Measurements from ENCODE around the gene ETFA. TPM values are rescaled to one million over a fixed set of nuclear protein-coding genes. Genes with fewer than 3 reads are reported as not detected.
A peak's percentile ranks its signal among the peaks of the same experiment; 100 is the strongest.

ETFA gene
- total and polyA plus RNA-seq, 2 of the 8 experiments (the other 6 are each of a cell fraction or from before 2014, with no cell fraction given), result 60.9 to 90.0 TPM

- Histone ChIP-seq H2BK5ac (ENCODE audit: low read depth, low read length) (no peak overlapping the region), H4K20me1 (replicated peaks in 1 of 2; ENCODE audit: control insufficient read depth in 1 of 2, insufficient read depth in 2 of 2, low read length in 2 of 2) (no peaks in the 10 kb centered on the region), H4K5ac (ENCODE audit: insufficient read length, low read depth, low read length) (no peak overlapping the region), H3K4me3 (ENCODE audit: extremely low read depth in 1 of 4, insufficient read depth in 2 of 4, low read depth in 3 of 4, low read length in 4 of 4) (no peak overlapping the region), H3K23me2 (ENCODE audit: low read depth, low read length) (no peaks in the 10 kb centered on the region; the same call in 1 of the 2 replicates), H3K9me3 (ENCODE audit: insufficient read depth in 2 of 2, low read depth in 1 of 2, low read length in 1 of 2) (no peaks in the 10 kb centered on the region), H2AFZ (ENCODE audit: low read length) (peak overlapping the region; percentile 90; the same call in 1 of the 2 replicates), H3K4me2 (ENCODE audit: insufficient read depth in 1 of 2, low read depth in 2 of 2, low read length in 2 of 2) (no peak overlapping the region), H2BK20ac (ENCODE audit: low read length) (no peak overlapping the region), H3K23ac (ENCODE audit: insufficient read length) (no peak overlapping the region), H3K9ac (replicated peaks in 1 of 4; ENCODE audit: extremely low read depth in 1 of 4, low read depth in 3 of 4, low read length in 3 of 4) (no peak overlapping the region), H3K79me2 (ENCODE audit: control insufficient read depth in 1 of 2, insufficient read depth in 2 of 2, low read length in 2 of 2) (no peaks in the 10 kb centered on the region), H2BK12ac (ENCODE audit: low read depth, low read length) (0 out of 2 replicates have a peak overlapping the region, but pooled peaks have one; percentile 9), H3K4me1 (replicated peaks in 1 of 4; ENCODE audit: control insufficient read depth in 3 of 4, insufficient read depth in 4 of 4, low read length in 3 of 4) (peaks cover 0 to 2% (median 0%) of the 10 kb centered on the region in 4 experiments; a peak in 2 of 7 replicates), H2BK120ac (replicated peaks; ENCODE audit: low read depth, low read length) (no peak overlapping the region), H3K36me3 (ENCODE audit: control insufficient read depth in 2 of 4, insufficient read depth in 4 of 4, low read length in 3 of 4) (no peaks in the 10 kb centered on the region), H2BK15ac (ENCODE audit: low read length) (no peak overlapping the region), H2AK5ac (ENCODE audit: low read depth, low read length) (no peak overlapping the region), H4K8ac (ENCODE audit: extremely low read depth, insufficient read depth, low read length) (peak overlapping the region; percentile 25; the same call in 1 of the 2 replicates), H3K14ac (ENCODE audit: insufficient read length) (no peak overlapping the region), H4K91ac (replicated peaks; ENCODE audit: insufficient read length, low read length) (no peak overlapping the region), H3K4ac (replicated peaks; ENCODE audit: insufficient read length, low read depth, low read length) (peak overlapping the region; percentile 74), H3K56ac (replicated peaks; ENCODE audit: insufficient read length, low read depth, low read length) (no peak overlapping the region), H3K18ac (ENCODE audit: extremely low read depth, low read length) (no peak overlapping the region), H3K27me3 (replicated peaks in 1 of 4; ENCODE audit: control insufficient read depth in 3 of 4, extremely low read depth in 1 of 4, insufficient read depth in 3 of 4, low read length in 3 of 4) (peaks cover 0 to 9% (median 7%) of the 10 kb centered on the region in 4 experiments; a peak in 4 of 7 replicates), H3K79me1 (ENCODE audit: low read depth, low read length) (no peaks in the 10 kb centered on the region), H3K27ac (ENCODE audit: low read depth, low read length) (no peak overlapping the region)
- FAIRE-seq (no peak), DNase-seq (ENCODE audit: low read depth in 1 of 2, low spot score in 2 of 2) (no peak)
- WGBS, 2 experiments (ENCODE audit: extremely low coverage in 1 of 2, insufficient coverage in 1 of 2, insufficient read length in 1 of 2, insufficient replicate concordance in 2 of 2, low coverage in 1 of 2, low lambda C conversion rate in 2 of 2, missing lambda C conversion rate in 1 of 2), result 80% methylated on average over 12 of the region's 12 CpGs; no CpG with 5 or more reads in 1 of the 2 experiments
- POLR2A ChIA-PET (ENCODE audit: partially characterized antibody), result interaction anchor here (3.8 kb wide), 1 partner anchor 145 kb away, joined by 18 read pairs; the partner anchor contains the start of gene ISL2
- CTCF ChIA-PET (ENCODE audit: partially characterized antibody), result interaction anchor here (0.7 to 9.1 kb wide), 32 partner anchors 9 to 727 kb away, joined by 3 to 130 read pairs (median 4); partner anchors contain the start of gene ISL2
- no peak for TF ChIP-seq NRF1 (IDR thresholded peaks at IDR 0.05; ENCODE audit: low read depth, low read length)
- TF ChIP-seq TBP (IDR thresholded peaks at IDR 0.05; ENCODE audit: low read depth, low read length), result no peak
- no peak for TF ChIP-seq JUN (IDR thresholded peaks at IDR 0.05; ENCODE audit: low read depth, low read length)
- no peak for TF ChIP-seq TAF1 (IDR thresholded peaks at IDR 0.05; ENCODE audit: low read depth, low read length)
- no peak for TF ChIP-seq PHF8 (conservative IDR thresholded peaks at IDR 0.05; ENCODE audit: low read depth, low read length)
- no peak for TF ChIP-seq SRF (IDR thresholded peaks at IDR 0.05; ENCODE audit: low read depth, low read length)
- TF ChIP-seq CBX5 (IDR thresholded peaks at IDR 0.05; ENCODE audit: low read depth, low read length), result no peak
- TF ChIP-seq HDAC2 (IDR thresholded peaks at IDR 0.05; ENCODE audit: borderline replicate concordance in 1 of 2, low read depth in 2 of 2, low read length in 2 of 2), result no peak
- no peak for TF ChIP-seq ASH2L (IDR thresholded peaks at IDR 0.05; ENCODE audit: low read length)
- no peak for TF ChIP-seq EP300 (IDR thresholded peaks at IDR 0.05; ENCODE audit: borderline replicate concordance in 1 of 2, low read depth in 2 of 2, low read length in 2 of 2)
- no peak for TF ChIP-seq SP2 (IDR thresholded peaks at IDR 0.05; ENCODE audit: low read length)
- TF ChIP-seq POLR2A (IDR thresholded peaks at IDR 0.05; ENCODE audit: control extremely low read depth in 1 of 2, low read depth in 2 of 2, low read length in 2 of 2), result no peak
- no peak for TF ChIP-seq EGR1 (IDR thresholded peaks at IDR 0.05; ENCODE audit: borderline replicate concordance, low read depth, low read length)
- TF ChIP-seq GTF2F1 (IDR thresholded peaks at IDR 0.05; ENCODE audit: borderline replicate concordance, low read depth, low read length), result no peak
Measured at GRCh38 chr15:76190070-76190564, 121.2 kb downstream of the ETFA start.

Data from H1 (cell line).